ENCODE measurements around the gene TMEM250. TPM values are rescaled to one million over a fixed set of nuclear protein-coding genes. Genes with fewer than 3 reads are reported as not detected.

Gene TMEM250
- total and polyA plus RNA-seq, 9 donors: 19.7 to 27.9 (median 22.9) TPM

DNA sequence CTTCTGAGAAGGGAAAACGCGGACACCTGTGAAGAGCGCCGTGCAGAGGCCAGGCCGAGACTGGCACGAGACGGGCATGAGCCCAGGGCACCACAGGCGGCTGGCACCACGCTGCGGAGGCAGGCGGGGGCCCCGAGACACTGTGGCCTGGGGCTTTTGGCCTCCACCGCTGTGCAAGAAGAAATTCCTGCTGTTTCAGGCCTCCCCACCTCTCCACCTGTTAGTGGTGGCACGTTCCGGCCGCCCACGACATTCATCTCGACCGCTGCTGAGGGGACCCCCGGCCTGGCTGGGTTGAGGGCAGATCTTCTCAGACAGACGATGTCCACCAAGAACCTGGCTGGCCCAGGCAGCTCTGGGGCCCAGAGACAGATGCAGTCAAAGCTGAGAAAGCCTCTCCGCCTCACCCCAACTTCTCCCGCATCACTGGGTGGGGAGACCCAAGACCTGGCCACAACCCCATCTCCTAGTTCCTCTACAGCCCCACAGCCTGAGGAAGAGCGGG is 35.1 kb downstream of the TMEM250 start:
- DNase-seq: no peak
- WGBS (ENCODE audit: insufficient coverage): 73% methylated on average over 5 of the region's 24 CpGs
- no peak overlapping the region for H3K4me3 ChIP-seq (ENCODE audit: low read length)
- no peaks in the 10 kb centered on the region for H3K9me3 ChIP-seq (replicated peaks; ENCODE audit: control insufficient read depth, low read depth, low read length)
- H3K27me3 ChIP-seq (ENCODE audit: control insufficient read depth, insufficient read depth, low read length): no peaks in the 10 kb centered on the region
- peaks cover 9% of the 10 kb centered on the region for H3K36me3 ChIP-seq (ENCODE audit: control insufficient read depth, insufficient read depth, low read length)
- peaks cover 64% of the 10 kb centered on the region for H3K4me1 ChIP-seq (ENCODE audit: control insufficient read depth, insufficient read depth, low read length)
- H3K27ac ChIP-seq (ENCODE audit: low read length): no peak overlapping the region

DNA sequence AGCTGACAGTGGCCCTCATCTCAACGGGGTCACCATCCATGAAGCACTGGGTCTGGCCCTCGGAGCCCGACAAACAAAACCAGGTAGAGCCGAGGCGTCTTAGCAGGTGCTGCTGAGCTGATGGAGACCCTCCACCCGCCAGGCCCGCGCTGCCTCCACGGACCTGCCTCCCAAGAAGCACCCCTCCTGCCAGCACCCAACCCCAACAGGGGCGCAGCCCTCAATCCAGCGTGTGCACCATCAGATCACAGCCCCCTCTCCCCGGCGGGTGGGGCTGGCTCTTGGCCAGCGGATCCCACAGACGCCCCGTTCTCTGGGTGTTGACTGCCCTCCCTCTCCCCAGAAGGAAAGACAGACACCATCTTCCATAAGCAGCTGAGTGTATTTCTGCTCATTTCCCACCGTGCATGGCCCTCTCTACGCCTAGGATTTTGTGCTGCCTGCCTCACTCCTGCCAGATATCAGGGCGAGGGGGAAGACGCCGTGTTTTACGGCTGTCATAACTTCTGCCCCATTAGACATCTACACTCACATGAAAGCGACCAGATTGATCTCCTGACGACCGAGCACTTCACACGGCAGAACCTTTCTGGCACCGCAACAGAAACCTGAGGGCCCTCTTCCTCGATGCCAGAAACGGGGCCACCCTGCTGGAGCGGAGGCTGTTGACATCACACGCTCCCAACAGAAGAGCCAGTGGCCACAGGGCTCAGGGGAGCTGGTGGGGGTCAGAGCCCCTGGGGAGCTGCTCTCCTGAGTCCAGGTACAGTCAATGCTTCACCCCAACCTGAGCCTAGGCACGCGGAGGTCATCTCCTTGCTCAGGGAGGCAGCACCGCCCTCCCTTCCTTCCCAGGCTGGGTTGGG is 35.9 kb downstream of the TMEM250 start:
- Histone ChIP-seq H3K27me3 (ENCODE audit: control insufficient read depth, insufficient read depth, low read length) (no peaks in the 10 kb centered on the region), H3K36me3 (ENCODE audit: control insufficient read depth, insufficient read depth, low read length) (peaks cover 9% of the 10 kb centered on the region), H3K27ac (ENCODE audit: low read length) (no peak overlapping the region), H3K9me3 (replicated peaks; ENCODE audit: control insufficient read depth, low read depth, low read length) (no peaks in the 10 kb centered on the region), H3K4me1 (ENCODE audit: control insufficient read depth, insufficient read depth, low read length) (peaks cover 58% of the 10 kb centered on the region), H3K4me3 (ENCODE audit: low read length) (no peak overlapping the region)
- 68% methylated on average over 26 of the region's 34 CpGs for WGBS (ENCODE audit: insufficient coverage)
- DNase-seq: peak; percentile 2

DNA sequence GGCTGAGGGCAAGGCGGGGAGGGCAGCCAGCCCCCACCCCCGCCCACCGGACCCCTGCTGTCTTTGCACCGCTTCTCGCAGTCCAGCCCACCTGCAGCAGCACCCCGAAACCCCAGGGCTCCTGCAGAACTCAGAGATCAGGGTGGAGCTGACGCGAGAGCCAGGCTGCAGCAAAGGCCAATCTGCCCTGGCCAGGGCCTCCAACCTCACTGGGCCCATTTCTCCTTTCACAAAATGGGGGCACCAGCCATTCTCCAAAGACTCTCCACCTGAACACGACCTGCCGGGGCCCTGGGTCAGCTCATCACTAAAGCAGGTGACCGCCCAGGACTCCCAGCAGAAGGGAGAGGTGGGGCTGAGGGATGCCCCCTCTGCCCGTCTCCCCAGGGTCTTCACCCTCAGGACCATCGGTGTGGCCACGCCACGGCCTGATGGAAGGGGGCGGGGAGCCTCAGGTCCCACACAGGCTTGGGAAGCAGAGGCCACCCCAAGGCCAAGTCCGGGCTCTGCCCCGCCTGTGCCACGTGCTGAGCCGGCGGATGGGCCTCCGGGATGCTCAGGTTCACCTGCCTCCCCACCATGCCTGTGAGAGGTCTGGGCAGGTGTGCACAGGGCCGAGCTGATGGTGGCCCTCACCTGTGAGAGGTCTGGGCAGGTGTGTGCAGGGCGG is 36.7 kb downstream of the TMEM250 start:
- no peaks in the 10 kb centered on the region for H3K27me3 ChIP-seq (ENCODE audit: control insufficient read depth, insufficient read depth, low read length)
- peak overlapping the region; percentile 65 for H3K27ac ChIP-seq (ENCODE audit: low read length)
- no peak overlapping the region for H3K4me3 ChIP-seq (ENCODE audit: low read length)
- DNase-seq: no peak
- H3K9me3 ChIP-seq (replicated peaks; ENCODE audit: control insufficient read depth, low read depth, low read length): no peaks in the 10 kb centered on the region
- H3K36me3 ChIP-seq (ENCODE audit: control insufficient read depth, insufficient read depth, low read length): peaks cover 9% of the 10 kb centered on the region
- peaks cover 52% of the 10 kb centered on the region for H3K4me1 ChIP-seq (ENCODE audit: control insufficient read depth, insufficient read depth, low read length)
- 86% methylated on average over 19 of the region's 24 CpGs for WGBS (ENCODE audit: insufficient coverage)

DNA sequence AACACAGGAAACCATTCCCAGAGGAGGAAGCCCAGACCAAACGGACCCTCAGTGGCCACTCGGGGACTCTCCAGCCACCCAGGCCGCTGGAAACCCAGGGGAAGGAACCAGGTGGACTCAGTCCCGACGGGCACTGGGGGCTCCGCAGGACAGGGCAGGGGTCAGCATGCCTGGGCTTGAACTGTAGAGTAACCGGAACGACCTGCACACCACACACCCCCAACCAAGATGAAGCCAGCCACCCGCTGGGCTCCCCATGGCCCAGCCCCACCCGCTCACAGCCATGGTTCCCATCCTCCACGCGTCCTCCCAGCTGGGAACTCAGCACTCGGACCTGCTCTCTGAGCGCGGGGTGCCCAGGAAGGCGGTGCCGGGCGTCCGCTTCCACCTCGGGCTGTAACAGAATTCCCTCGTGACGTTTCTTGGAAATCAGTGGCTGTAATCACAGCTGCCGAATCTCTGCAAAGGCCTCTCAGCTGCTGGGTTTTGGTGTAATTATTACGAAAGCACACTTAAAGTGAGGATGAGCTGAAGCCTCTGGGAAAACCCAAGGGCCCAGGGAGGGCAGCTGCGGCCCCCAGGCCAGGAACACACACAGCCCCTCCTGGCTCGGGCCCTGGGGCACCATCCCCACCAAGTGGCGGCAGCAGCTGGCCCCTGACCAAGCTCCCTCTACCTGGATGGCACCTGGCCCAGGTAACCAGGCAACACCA is 37.4 kb downstream of the TMEM250 start:
- H3K4me3 ChIP-seq (ENCODE audit: low read length): no peak overlapping the region
- WGBS (ENCODE audit: insufficient coverage): 36% methylated on average over 25 of the region's 27 CpGs
- peak overlapping the region; percentile 65 for H3K27ac ChIP-seq (ENCODE audit: low read length)
- H3K9me3 ChIP-seq (replicated peaks; ENCODE audit: control insufficient read depth, low read depth, low read length): no peaks in the 10 kb centered on the region
- H3K36me3 ChIP-seq (ENCODE audit: control insufficient read depth, insufficient read depth, low read length): peaks cover 9% of the 10 kb centered on the region
- no peaks in the 10 kb centered on the region for H3K27me3 ChIP-seq (ENCODE audit: control insufficient read depth, insufficient read depth, low read length)
- peak; percentile 81 for DNase-seq
- H3K4me1 ChIP-seq (ENCODE audit: control insufficient read depth, insufficient read depth, low read length): peaks cover 45% of the 10 kb centered on the region

DNA sequence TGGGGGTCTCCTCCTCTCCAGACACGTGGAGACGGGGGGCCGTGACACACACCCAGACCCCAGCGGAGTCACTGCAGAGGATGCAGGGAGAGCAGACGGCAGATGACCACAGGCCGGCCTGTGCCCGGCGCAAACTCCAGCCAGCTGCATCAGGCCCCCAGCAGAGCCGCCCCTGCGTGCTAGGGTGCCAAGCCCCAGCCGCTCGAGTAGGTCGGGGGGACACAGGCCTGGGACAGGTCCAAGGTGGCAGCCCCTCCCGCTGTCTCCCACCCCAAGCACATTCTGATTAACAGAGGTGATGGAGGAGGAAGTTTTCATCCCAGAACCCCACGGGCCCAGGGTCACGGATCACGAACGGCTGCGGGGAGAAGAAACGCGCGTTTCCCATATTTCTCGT is 38.0 kb downstream of the TMEM250 start:
- whole genome bisulfite sequencing (ENCODE audit: insufficient coverage): 76% methylated on average over 14 of the region's 23 CpGs
- no peaks in the 10 kb centered on the region for H3K9me3 ChIP-seq (replicated peaks; ENCODE audit: control insufficient read depth, low read depth, low read length)
- H3K27ac ChIP-seq (ENCODE audit: low read length): peak overlapping the region; percentile 47

DNA sequence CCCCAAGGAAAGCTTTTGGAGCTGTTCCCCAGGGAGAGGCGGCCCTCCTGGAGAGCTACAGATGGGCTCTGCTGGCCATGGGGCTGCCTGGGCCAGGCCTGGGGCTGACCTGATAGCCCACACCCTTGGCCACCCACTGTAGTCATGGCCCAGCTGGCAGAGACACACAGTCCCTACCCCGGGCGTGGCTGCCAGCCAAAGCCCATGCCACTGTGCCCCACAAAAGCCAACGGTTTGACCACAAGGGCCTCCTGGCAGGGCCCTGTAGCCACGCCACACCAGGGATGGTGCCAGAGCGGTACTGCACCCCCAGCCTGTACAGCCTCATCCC is 38.8 kb downstream of the TMEM250 start:
- WGBS (ENCODE audit: insufficient coverage): 89% methylated on average over 6 of the region's 6 CpGs
- Histone ChIP-seq H3K9me3 (replicated peaks; ENCODE audit: control insufficient read depth, low read depth, low read length) (no peaks in the 10 kb centered on the region), H3K4me1 (ENCODE audit: control insufficient read depth, insufficient read depth, low read length) (peaks cover 36% of the 10 kb centered on the region), H3K4me3 (ENCODE audit: low read length) (no peak overlapping the region), H3K36me3 (ENCODE audit: control insufficient read depth, insufficient read depth, low read length) (peaks cover 9% of the 10 kb centered on the region), H3K27me3 (ENCODE audit: control insufficient read depth, insufficient read depth, low read length) (no peaks in the 10 kb centered on the region), H3K27ac (ENCODE audit: low read length) (peak overlapping the region; percentile 47)
- peak; percentile 23 for DNase-seq

More for the DNA sequence above, 38.0 kb downstream of the TMEM250 start:
- peaks cover 9% of the 10 kb centered on the region for H3K36me3 ChIP-seq (ENCODE audit: control insufficient read depth, insufficient read depth, low read length)
- no peak overlapping the region for H3K4me3 ChIP-seq (ENCODE audit: low read length)
- H3K27me3 ChIP-seq (ENCODE audit: control insufficient read depth, insufficient read depth, low read length): no peaks in the 10 kb centered on the region
- DNase-seq: peak; percentile 3
- peaks cover 40% of the 10 kb centered on the region for H3K4me1 ChIP-seq (ENCODE audit: control insufficient read depth, insufficient read depth, low read length)

DNA sequence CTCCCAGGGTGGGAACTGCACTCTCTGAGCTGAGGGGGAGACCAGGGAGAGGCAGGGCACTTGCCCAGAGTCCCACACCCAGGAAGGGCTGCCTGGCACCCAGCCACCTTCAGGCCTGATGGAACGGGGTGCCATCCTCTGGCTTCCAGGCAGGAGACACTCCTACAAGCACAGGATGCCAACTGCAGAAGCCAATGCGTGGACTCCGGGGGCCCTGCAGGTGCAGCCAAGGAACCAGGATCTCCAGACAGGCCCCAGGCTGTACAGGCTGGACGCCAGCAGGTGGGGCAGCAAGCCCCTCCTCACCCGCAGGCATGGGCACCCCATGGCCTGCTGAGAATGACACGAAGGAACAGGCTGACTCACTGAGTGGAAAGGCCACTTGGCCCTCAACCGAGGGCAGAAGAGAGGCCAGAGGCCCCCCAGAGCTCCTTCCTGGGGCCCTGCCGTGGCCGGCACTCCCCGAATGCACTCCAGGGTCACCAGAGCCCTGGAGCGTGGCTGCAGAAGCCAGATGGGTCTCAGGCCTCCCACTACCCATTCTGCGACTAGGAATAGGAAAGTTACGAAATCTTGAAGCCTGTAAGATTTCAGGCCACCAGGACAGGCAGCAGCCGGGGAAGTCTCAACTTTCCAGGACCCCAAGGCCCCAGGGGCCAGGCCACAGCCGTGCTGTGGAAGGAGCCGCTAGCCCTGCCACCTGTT is 39.3 kb downstream of the TMEM250 start:
- Histone ChIP-seq H3K4me3 (ENCODE audit: low read length) (no peak overlapping the region), H3K4me1 (ENCODE audit: control insufficient read depth, insufficient read depth, low read length) (peaks cover 36% of the 10 kb centered on the region), H3K9me3 (replicated peaks; ENCODE audit: control insufficient read depth, low read depth, low read length) (no peaks in the 10 kb centered on the region), H3K27me3 (ENCODE audit: control insufficient read depth, insufficient read depth, low read length) (no peaks in the 10 kb centered on the region), H3K36me3 (ENCODE audit: control insufficient read depth, insufficient read depth, low read length) (peaks cover 9% of the 10 kb centered on the region), H3K27ac (ENCODE audit: low read length) (peak overlapping the region; percentile 69)
- 57% methylated on average over 16 of the region's 16 CpGs for WGBS (ENCODE audit: insufficient coverage)
- peak; percentile 16 for DNase-seq

DNA sequence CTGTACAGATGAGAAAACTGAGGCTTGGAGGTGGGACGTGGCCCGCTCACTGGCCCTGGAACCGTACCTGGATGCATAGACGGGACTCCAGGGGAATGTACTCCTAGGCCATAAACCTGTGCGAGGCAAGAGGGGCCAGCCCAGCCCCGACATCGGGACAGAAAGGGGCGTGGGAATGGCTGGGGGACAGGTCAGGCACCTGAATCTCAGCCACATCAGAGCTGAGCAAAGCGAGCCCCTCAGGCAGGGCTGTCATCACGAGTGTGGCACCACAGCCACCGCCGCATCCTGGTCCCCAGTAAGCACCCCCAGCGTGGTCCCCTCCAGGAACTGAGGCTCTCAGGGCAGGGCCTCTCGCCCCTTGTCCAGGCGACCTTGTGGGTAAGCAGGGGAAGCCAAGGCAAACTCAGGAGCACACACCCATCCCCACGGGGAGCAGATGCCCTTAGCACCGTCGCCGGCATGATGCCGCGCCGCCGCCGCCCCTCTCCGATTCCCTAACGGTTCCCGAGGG is 40.1 kb downstream of the TMEM250 start:
- WGBS (ENCODE audit: insufficient coverage): 77% methylated on average over 9 of the region's 27 CpGs
- no peak overlapping the region for H3K27ac ChIP-seq (ENCODE audit: low read length)
- no peaks in the 10 kb centered on the region for H3K27me3 ChIP-seq (ENCODE audit: control insufficient read depth, insufficient read depth, low read length)
- no peaks in the 10 kb centered on the region for H3K9me3 ChIP-seq (replicated peaks; ENCODE audit: control insufficient read depth, low read depth, low read length)
- no peak overlapping the region for H3K4me3 ChIP-seq (ENCODE audit: low read length)
- DNase-seq: no peak
- H3K4me1 ChIP-seq (ENCODE audit: control insufficient read depth, insufficient read depth, low read length): peaks cover 36% of the 10 kb centered on the region
- H3K36me3 ChIP-seq (ENCODE audit: control insufficient read depth, insufficient read depth, low read length): peaks cover 6% of the 10 kb centered on the region

DNA sequence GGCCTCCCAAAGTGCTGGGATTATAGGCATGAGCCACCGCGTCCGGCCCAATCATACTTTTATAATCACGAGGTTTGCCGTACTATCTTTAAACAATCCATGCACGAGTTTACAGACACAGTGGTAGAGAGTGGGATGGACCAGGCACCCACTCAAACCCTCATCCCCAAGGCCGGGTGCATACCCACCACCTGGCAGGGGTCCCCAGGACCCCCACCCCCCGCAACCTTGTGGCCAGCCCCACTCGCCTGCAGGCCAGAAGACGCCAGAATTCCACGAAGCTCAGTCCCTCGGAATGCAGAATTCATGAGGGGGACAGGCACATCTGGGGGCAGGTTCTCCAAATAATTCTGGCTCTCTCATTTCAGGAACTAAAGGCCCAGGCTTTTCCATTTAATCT is 40.7 kb downstream of the TMEM250 start:
- H3K27me3 ChIP-seq (ENCODE audit: control insufficient read depth, insufficient read depth, low read length): no peaks in the 10 kb centered on the region
- H3K4me3 ChIP-seq (ENCODE audit: low read length): no peak overlapping the region
- WGBS (ENCODE audit: insufficient coverage): 65% methylated on average over 6 of the region's 12 CpGs
- H3K4me1 ChIP-seq (ENCODE audit: control insufficient read depth, insufficient read depth, low read length): peaks cover 33% of the 10 kb centered on the region
- no peak overlapping the region for H3K27ac ChIP-seq (ENCODE audit: low read length)
- H3K9me3 ChIP-seq (replicated peaks; ENCODE audit: control insufficient read depth, low read depth, low read length): no peaks in the 10 kb centered on the region
- DNase-seq: no peak
- H3K36me3 ChIP-seq (ENCODE audit: control insufficient read depth, insufficient read depth, low read length): peaks cover under 1% of the 10 kb centered on the region
